BLaER1 treated with 17β-estradiol and CSF1 and Interleukin-3, amounts not matched to agents 10 nM and 100 nM (cell line): ENCODE measurements around the gene INSR.

ENCODE experiments used
- H3K27ac ChIP-seq, 11 experiments: shearing (Covaris generic); formaldehyde crosslinking; 2 replicates each; pipeline ENCODE4 v1.8.1; 2022
- H3K27me3 ChIP-seq, 11 experiments: shearing (Covaris generic); formaldehyde crosslinking; 2 replicates each; pipeline ENCODE4 v1.8.1; 2022
- H3K36me3 ChIP-seq, 11 experiments: shearing (Covaris generic); formaldehyde crosslinking; 2 replicates each; pipeline ENCODE4 v1.8.1; 2022
- H3K4me1 ChIP-seq, 10 experiments: shearing (Covaris generic); formaldehyde crosslinking; 2 replicates each; pipeline ENCODE4 v1.8.1; 2022
- H3K4me2 ChIP-seq, 11 experiments: shearing (Covaris generic); formaldehyde crosslinking; 2 replicates each; pipeline ENCODE4 v1.8.1; 2022
- H3K4me3 ChIP-seq, 10 experiments: shearing (Covaris generic); formaldehyde crosslinking; 2 replicates each; pipeline ENCODE4 v1.8.1; 2022
- H3K9ac ChIP-seq, 11 experiments: shearing (Covaris generic); formaldehyde crosslinking; 2 replicates each; pipeline ENCODE4 v1.8.1; 2022
- H3K9me3 ChIP-seq, 11 experiments: shearing (Covaris generic); formaldehyde crosslinking; replicated peaks in 1 of 11; 2 replicates each; pipeline ENCODE4 v1.8.1; 2022
- H4K20me1 ChIP-seq, 11 experiments: shearing (Covaris generic); formaldehyde crosslinking; 2 replicates each; pipeline ENCODE4 v1.8.1; 2022
- Cebpa-rat ChIP-seq, 11 experiments: shearing (Covaris generic); IDR thresholded peaks; 2 replicates each; pipeline ENCODE4 v1.8.1; 2022

Gene INSR

DNA sequence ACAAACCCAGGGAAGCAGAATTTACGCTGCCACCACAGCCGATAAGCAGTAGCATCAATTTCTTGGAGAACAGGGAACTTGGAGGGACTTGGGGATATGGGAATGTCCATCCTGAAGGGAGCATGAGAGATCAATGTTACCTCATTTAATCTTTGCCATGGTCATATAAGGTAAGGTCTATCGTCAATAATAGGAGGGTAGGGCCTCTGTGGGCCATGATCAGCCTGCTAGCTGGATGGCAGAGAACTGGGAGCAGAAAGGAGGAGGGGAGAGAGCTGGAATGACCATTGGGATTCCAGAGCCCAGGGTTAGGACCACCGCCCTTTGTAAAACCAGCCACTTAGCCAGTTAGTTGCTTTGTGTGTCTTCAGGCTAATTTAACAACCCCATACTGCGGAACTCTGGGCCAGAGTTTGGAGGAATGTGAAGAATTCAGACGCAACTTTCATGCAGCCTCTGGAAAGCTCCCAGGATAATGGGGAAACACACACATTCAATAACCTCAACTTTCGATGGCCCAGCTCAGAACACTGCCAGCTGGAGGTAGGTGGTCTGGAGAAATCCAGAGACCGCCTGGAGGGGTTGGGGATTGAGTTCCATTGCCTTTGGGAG lies 184.4 kb downstream of the INSR start:
- Histone ChIP-seq H3K4me2 (no peak overlapping the region; a peak in 1 of 22 replicates), H3K4me3 (no peak overlapping the region), H3K36me3 (peaks cover 0 to 20% (median 14%) of the 10 kb centered on the region in 11 experiments), H4K20me1 (peaks cover 0 to 7% (median 0%) of the 10 kb centered on the region in 11 experiments; a peak in 5 of 22 replicates), H3K27ac (no peak overlapping the region), H3K9me3 (peaks cover 0 to 16% (median 10%) of the 10 kb centered on the region in 11 experiments; a peak in 9 of 22 replicates), H3K9ac (no peak overlapping the region), H3K4me1 (peaks cover 0 to 21% (median 17%) of the 10 kb centered on the region in 10 experiments; a peak in 18 of 20 replicates), H3K27me3 (peaks cover 0 to 5% (median 0%) of the 10 kb centered on the region in 11 experiments; a peak in 1 of 22 replicates)
- TF ChIP-seq Cebpa-rat (IDR thresholded peaks at IDR 0.05): no peak

DNA sequence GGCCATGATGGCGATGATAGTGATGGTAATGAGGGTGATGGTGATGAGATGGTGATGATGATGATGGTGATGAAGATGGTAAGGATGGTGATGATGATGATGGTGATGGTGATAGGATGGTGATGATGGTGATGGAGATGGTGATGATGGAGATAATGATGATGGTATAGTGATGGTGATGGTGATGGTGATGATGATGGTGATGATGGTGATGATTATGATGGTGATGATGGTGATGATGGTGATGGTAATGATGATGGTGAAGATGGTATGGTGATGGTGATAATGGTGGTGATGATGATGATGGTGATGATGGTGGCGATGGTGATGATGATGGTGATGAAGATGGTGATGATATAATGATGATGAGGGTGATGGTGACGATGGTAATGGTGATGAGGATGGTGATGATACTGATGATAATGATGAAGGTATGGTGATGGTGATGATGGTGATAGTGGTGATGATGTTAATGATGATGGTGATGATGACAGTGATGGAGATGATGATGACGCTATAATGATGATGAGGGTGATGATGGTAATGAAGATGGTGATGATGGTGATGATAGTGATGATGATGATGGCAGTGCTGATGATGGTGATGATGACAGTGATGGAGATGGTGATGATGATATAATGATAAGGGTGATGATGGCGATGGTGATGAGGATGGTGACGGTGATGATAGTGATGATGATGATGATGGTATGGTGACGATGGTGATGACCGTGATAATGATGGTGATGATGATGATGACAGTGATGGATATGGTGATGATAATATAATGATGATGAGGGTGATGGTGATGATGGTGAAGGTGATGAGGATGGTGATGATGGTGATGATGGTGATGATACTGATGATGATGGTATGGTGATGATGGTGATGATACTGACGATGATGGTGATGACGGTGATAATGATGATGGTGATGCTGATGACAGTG lies 187.2 kb downstream of the INSR start:
- no peak overlapping the region for H3K4me3 ChIP-seq
- H3K27ac ChIP-seq: no peak overlapping the region; a peak in 1 of 22 replicates
- H3K4me2 ChIP-seq: peak overlapping the region in 6 of 11 experiments; percentile 8 to 85 (median 76); a peak in 11 of 22 replicates
- H4K20me1 ChIP-seq: peaks cover 0 to 11% (median 0%) of the 10 kb centered on the region in 11 experiments; a peak in 5 of 22 replicates
- no peak for TF ChIP-seq Cebpa-rat (IDR thresholded peaks at IDR 0.05)
- peaks cover 0 to 5% (median 0%) of the 10 kb centered on the region in 11 experiments; a peak in 1 of 22 replicates for H3K27me3 ChIP-seq
- no peak overlapping the region for H3K9ac ChIP-seq
- peaks cover 6 to 38% (median 29%) of the 10 kb centered on the region in 10 experiments; a peak in 19 of 20 replicates for H3K4me1 ChIP-seq
- H3K36me3 ChIP-seq: no peaks in the 10 kb centered on the region
- H3K9me3 ChIP-seq: 0 out of 22 replicates have a peak, but pooled peaks cover 0 to 4% (median 0%) of the 10 kb centered on the region in 11 experiments

DNA sequence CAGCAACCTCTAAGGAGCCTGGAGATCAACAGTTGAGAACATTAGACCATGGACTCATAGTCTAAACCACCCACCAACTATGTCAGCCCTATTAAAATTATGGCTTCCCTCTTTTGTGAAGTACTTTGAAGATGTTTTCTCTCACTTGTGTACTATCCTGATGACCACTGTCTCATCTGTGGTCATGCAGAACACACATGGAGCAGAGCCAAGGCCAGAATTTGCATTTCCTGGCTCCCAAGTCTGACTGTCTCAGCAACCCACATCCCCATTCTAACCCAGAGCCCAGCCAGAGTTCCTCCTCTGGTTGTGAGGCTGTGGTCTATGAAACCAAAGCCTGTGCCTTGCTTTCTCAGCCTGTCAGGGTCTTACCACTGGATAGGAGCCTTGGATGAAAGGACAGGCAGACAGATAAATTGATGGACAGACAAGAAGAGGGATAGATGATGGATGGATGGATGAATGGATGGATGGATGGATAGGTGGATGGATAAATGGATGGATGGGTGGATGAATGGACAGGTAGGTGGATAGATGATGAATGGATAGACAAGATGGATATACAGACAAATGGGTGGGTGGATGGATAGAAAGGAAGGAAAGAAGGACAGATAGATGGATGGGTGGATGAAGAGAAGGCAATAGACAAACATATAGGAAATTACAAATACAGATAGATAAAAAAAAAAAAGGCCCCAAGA lies 189.3 kb downstream of the INSR start:
- Histone ChIP-seq H3K9ac (0 out of 22 replicates have a peak overlapping the region, but pooled peaks of 1 of the 11 experiments have one; percentile 17), H3K4me3 (no peak overlapping the region), H3K27me3 (0 out of 22 replicates have a peak, but pooled peaks cover 0 to 4% (median 0%) of the 10 kb centered on the region in 11 experiments), H3K27ac (peak overlapping the region in 3 of 11 experiments; percentile 17 to 33 (median 25); a peak in 3 of 22 replicates), H3K4me1 (peaks cover 26 to 57% (median 35%) of the 10 kb centered on the region in 10 experiments), H3K36me3 (no peaks in the 10 kb centered on the region), H3K9me3 (0 out of 22 replicates have a peak, but pooled peaks cover 0 to 4% (median 0%) of the 10 kb centered on the region in 11 experiments), H3K4me2 (peak overlapping the region in 8 of 11 experiments; percentile 24 to 85 (median 67); a peak in 17 of 22 replicates), H4K20me1 (peaks cover 0 to 11% (median 0%) of the 10 kb centered on the region in 11 experiments; a peak in 3 of 22 replicates)
- TF ChIP-seq Cebpa-rat (IDR thresholded peaks at IDR 0.05): no peak

DNA sequence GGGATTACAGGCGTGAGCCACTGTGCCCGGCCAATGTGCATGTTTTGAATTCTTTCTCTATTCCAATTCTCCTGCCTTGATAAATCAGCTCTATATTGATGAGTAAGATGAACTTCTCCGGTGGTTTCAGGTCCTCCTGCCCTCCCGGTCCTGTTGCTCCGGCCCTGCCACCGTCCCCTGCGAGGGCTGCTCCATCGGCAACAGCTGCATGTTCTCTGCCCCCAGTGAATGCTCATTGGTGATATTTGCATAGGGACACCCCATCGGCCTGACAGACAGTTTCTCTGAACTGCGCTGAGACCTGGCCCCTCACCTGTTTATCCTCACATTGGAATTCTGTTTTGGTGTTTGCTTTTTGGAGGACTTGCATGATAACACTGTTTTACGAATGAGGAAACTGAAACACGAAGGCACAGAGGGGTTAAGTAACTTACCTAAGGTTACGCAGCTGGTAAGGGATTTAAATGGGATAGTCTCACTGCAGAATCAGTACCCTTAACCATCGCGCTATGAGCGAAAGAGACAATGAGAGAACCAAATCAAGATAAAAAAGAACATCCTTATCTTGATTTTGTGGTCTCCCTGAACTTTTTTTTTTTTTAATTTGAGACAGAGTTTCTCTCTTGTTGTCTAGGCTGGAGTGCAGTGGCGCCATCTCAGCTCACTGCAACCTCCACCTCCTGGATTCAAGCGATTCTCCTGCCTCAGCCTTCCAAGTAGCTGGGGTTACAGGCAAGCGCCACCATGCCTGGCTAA lies 192.5 kb downstream of the INSR start:
- Histone ChIP-seq H3K4me3 (no peak overlapping the region), H3K4me2 (peak overlapping the region in 7 of 11 experiments; percentile 10 to 77 (median 31); a peak in 7 of 22 replicates), H3K36me3 (peaks cover 0 to under 1% (median 0%) of the 10 kb centered on the region in 11 experiments; a peak in 1 of 22 replicates), H3K4me1 (peaks cover 31 to 70% (median 42%) of the 10 kb centered on the region in 10 experiments), H3K9me3 (peaks cover 15 to 17% (median 16%) of the 10 kb centered on the region in 11 experiments), H4K20me1 (peaks cover 0 to 11% (median 0%) of the 10 kb centered on the region in 11 experiments; a peak in 3 of 22 replicates), H3K9ac (peak overlapping the region in 2 of 11 experiments; percentile 34 to 44; a peak in 2 of 22 replicates), H3K27ac (no peak overlapping the region), H3K27me3 (no peaks in the 10 kb centered on the region)
- TF ChIP-seq Cebpa-rat (IDR thresholded peaks at IDR 0.05): no peak

DNA sequence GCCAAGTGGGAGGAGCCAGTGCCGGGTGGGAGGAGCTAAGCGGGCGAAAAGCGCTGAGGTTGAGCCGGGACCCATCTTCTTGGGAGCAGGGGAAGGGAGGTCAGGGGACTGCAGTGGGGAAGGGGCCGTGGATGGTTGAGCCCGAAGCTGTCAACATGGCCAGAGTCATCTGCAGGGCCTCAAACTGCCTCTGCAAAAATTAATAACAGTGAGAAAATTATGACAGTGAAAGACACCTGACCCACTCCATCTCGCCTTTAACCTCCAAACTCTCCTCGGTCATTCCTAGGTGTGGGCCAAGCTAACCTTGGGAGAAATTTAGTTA lies 194.7 kb downstream of the INSR start:
- Histone ChIP-seq H3K27me3 (no peaks in the 10 kb centered on the region), H3K4me1 (peaks cover 19 to 48% (median 31%) of the 10 kb centered on the region in 10 experiments)

DNA sequence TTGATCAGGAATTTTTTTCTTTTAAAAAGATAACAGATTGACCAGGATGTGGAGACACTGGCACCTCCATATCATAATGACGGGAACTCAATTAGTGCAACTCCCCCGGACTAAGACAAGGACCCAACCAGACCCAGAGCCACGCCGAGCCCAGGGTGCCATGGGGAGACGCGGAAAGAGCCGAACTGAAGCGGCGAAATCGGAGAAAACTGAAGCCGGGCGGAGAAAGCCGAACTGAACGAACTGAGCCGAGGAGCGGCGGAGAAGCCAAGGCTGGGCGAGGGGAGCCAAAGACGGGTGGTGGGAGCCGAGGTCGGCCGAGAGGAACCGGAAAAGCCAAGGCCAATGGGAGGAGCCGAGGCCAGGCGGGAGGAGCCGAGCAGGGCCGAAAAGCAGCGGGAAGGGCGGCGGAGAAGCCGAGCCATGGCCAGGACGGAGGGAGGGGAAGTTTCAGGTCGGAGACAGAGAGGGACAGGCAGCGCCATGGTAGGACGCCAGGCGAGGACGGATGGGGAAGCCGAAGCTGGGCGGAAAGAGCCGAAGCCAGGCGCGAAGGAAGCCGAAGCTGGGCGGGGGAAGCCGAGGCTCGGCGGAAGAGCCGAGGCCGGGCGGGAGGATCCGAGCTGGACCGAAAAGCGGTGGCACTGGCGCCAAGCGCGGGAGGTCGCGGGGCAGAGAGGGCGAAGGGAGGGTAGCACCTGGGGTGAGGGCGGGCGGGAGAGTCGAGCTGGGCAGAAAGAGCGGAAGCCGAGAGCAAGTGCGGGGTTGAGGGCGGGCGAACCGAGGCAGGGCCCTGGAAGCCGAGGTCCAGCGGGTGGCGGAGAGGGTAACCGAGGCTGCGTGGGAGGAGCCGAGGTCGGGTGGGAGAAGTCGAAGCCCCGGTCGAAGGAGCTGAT lies 195.3 kb downstream of the INSR start:
- Histone ChIP-seq H3K9me3 (peaks cover 42 to 44% (median 43%) of the 10 kb centered on the region in 11 experiments), H3K27me3 (no peaks in the 10 kb centered on the region), H3K9ac (peak overlapping the region; percentile 77 to 92 (median 88)), H3K27ac (peak overlapping the region; percentile 81 to 95 (median 91)), H4K20me1 (no peaks in the 10 kb centered on the region), H3K36me3 (peaks cover 5 to 25% (median 21%) of the 10 kb centered on the region in 11 experiments; a peak in 18 of 22 replicates), H3K4me1 (peaks cover 13 to 42% (median 28%) of the 10 kb centered on the region in 10 experiments), H3K4me3 (peak overlapping the region; percentile 53 to 69 (median 64)), H3K4me2 (peak overlapping the region; percentile 68 to 93 (median 81))
- TF ChIP-seq Cebpa-rat (IDR thresholded peaks at IDR 0.05): no peak

More for the DNA sequence above, 194.7 kb downstream of the INSR start:
- peak overlapping the region; percentile 53 to 69 (median 64) for H3K4me3 ChIP-seq
- H3K4me2 ChIP-seq: peak overlapping the region; percentile 68 to 93 (median 81)
- no peak for TF ChIP-seq Cebpa-rat (IDR thresholded peaks at IDR 0.05)
- peaks cover 0 to 5% (median 0%) of the 10 kb centered on the region in 11 experiments; a peak in 3 of 22 replicates for H4K20me1 ChIP-seq
- H3K9ac ChIP-seq: peak overlapping the region; percentile 77 to 92 (median 88)
- peaks cover 5 to 20% (median 17%) of the 10 kb centered on the region in 11 experiments; a peak in 18 of 22 replicates for H3K36me3 ChIP-seq
- H3K9me3 ChIP-seq: peaks cover 36 to 38% (median 37%) of the 10 kb centered on the region in 11 experiments
- H3K27ac ChIP-seq: peak overlapping the region in 10 of 11 experiments; percentile 81 to 95 (median 91); a peak in 21 of 22 replicates
